ENCODE data around the gene AXDND1. TPM values are rescaled to one million over a fixed set of nuclear protein-coding genes. Genes with fewer than 3 reads are reported as not detected.

The AXDND1 gene
- total RNA-seq, 2 donors from 2014 or later, result not detected

- Histone ChIP-seq H3K9me3 (peaks cover 0 to 4% of the 10 kb centered on the region in 2 donors), H3K4me3 (no peak overlapping the region), H3K36me3 (peaks cover 8% of the 10 kb centered on the region), H3K4me1 (no peaks in the 10 kb centered on the region), H3K27me3 (no peaks in the 10 kb centered on the region), H3K27ac (no peak overlapping the region)
- no peak for TF ChIP-seq CTCF (IDR thresholded peaks at IDR 0.05)
- DNase-seq (ENCODE audit: low spot score), result no peak
These were observed 39.9 kb upstream of the AXDND1 start for GRCh38 chr1:179325836-179326235.

GRCh38 chr1:179326746-179327145 lies 39.0 kb upstream of the AXDND1 start:
- Histone ChIP-seq H3K9me3 (peaks cover 0 to 4% of the 10 kb centered on the region in 2 donors), H3K36me3 (peaks cover 8% of the 10 kb centered on the region), H3K4me1 (no peaks in the 10 kb centered on the region), H3K27ac (no peak overlapping the region), H3K27me3 (no peaks in the 10 kb centered on the region), H3K4me3 (no peak overlapping the region)
- DNase-seq (ENCODE audit: low spot score), result no peak
- TF ChIP-seq CTCF (IDR thresholded peaks at IDR 0.05), result no peak

- H3K27ac ChIP-seq, result no peak overlapping the region
- peaks cover 0 to 4% of the 10 kb centered on the region in 2 donors for H3K9me3 ChIP-seq
- no peak for DNase-seq (ENCODE audit: low spot score)
- H3K36me3 ChIP-seq, result peaks cover 8% of the 10 kb centered on the region
- H3K27me3 ChIP-seq, result no peaks in the 10 kb centered on the region
- H3K4me3 ChIP-seq, result no peak overlapping the region
- H3K4me1 ChIP-seq, result no peaks in the 10 kb centered on the region
- no peak for TF ChIP-seq CTCF (IDR thresholded peaks at IDR 0.05)
These were observed 38.6 kb upstream of the AXDND1 start for GRCh38 chr1:179327196-179327595.

GRCh38 chr1:179327679-179328078 lies 38.1 kb upstream of the AXDND1 start:
- no peak for TF ChIP-seq CTCF (IDR thresholded peaks at IDR 0.05)
- peaks cover 8% of the 10 kb centered on the region for H3K36me3 ChIP-seq
- no peak overlapping the region for H3K4me3 ChIP-seq
- DNase-seq (ENCODE audit: low spot score), result no peak
- H3K27ac ChIP-seq, result no peak overlapping the region
- H3K4me1 ChIP-seq, result no peaks in the 10 kb centered on the region
- H3K9me3 ChIP-seq, result peaks cover 0 to 4% of the 10 kb centered on the region in 2 donors
- H3K27me3 ChIP-seq, result no peaks in the 10 kb centered on the region

GRCh38 chr1:179329862-179330261 lies 35.9 kb upstream of the AXDND1 start:
- no peak for DNase-seq (ENCODE audit: low spot score)
- no peak overlapping the region for H3K27ac ChIP-seq
- no peak overlapping the region for H3K4me3 ChIP-seq
- no peaks in the 10 kb centered on the region for H3K27me3 ChIP-seq
- no peaks in the 10 kb centered on the region for H3K4me1 ChIP-seq
- TF ChIP-seq CTCF (IDR thresholded peaks at IDR 0.05), result no peak
- H3K36me3 ChIP-seq, result no peaks in the 10 kb centered on the region
- peaks cover 0 to 4% of the 10 kb centered on the region in 2 donors for H3K9me3 ChIP-seq

- TF ChIP-seq CTCF (IDR thresholded peaks at IDR 0.05), result no peak
- Histone ChIP-seq H3K27ac (no peak overlapping the region), H3K36me3 (no peaks in the 10 kb centered on the region), H3K9me3 (peaks cover 0 to 4% of the 10 kb centered on the region in 2 donors), H3K4me3 (no peak overlapping the region), H3K27me3 (no peaks in the 10 kb centered on the region), H3K4me1 (no peaks in the 10 kb centered on the region)
- DNase-seq (ENCODE audit: low spot score), result no peak
These were observed 31.3 kb upstream of the AXDND1 start for GRCh38 chr1:179334440-179334839.

Measured in right atrium auricular region (tissue), 2 donors.